ENCODE data around the gene FBLN2.

DNA sequence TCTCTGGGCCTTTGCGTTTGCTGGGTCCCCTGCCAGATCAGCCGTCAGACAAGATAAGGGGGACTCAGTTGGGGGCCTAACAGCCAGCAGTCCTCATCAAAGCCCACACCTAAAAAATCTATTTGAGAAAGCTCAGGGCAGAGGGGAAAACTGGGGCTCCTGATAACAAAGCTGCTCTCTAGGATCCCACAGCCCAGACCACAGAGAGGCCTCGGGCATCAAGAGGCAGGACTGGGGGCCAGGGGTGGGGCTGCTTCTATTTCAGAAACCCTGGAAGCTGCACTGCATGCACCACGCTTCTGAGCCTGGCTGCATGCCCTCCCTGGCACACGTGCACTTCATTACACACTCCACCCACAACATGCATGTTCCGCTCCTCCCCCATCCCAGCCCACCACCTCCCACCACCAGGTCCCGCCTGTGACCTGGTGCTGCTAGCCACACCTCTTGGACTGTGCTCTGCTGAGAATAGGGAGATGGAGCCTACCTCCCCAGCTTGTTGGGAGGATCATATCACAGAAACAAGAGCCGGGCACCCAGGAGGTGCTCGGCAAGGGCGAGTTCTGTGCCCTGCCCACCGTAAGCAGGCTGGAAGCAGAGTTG lies 26.6 kb downstream of the FBLN2 start:
- TF ChIP-seq CTCF (IDR thresholded peaks at IDR 0.05; ENCODE audit: low read depth, low read length, missing input control) (no peak), SP1 (IDR thresholded peaks at IDR 0.05) (no peak), TAF1 (conservative IDR thresholded peaks at IDR 0.05) (no peak), RAD21 (IDR thresholded peaks at IDR 0.05) (no peak), EGR1 (IDR thresholded peaks at IDR 0.05; ENCODE audit: low read depth in 2 of 2) (no peak), ATF3 (IDR thresholded peaks at IDR 0.05) (no peak), HNF4G (IDR thresholded peaks at IDR 0.05) (no peak), GABPA (IDR thresholded peaks at IDR 0.05 in 1 of 2, conservative IDR thresholded peaks at IDR 0.05 in 1 of 2) (no peak)
- TF ChIP-seq, protein P1, sequence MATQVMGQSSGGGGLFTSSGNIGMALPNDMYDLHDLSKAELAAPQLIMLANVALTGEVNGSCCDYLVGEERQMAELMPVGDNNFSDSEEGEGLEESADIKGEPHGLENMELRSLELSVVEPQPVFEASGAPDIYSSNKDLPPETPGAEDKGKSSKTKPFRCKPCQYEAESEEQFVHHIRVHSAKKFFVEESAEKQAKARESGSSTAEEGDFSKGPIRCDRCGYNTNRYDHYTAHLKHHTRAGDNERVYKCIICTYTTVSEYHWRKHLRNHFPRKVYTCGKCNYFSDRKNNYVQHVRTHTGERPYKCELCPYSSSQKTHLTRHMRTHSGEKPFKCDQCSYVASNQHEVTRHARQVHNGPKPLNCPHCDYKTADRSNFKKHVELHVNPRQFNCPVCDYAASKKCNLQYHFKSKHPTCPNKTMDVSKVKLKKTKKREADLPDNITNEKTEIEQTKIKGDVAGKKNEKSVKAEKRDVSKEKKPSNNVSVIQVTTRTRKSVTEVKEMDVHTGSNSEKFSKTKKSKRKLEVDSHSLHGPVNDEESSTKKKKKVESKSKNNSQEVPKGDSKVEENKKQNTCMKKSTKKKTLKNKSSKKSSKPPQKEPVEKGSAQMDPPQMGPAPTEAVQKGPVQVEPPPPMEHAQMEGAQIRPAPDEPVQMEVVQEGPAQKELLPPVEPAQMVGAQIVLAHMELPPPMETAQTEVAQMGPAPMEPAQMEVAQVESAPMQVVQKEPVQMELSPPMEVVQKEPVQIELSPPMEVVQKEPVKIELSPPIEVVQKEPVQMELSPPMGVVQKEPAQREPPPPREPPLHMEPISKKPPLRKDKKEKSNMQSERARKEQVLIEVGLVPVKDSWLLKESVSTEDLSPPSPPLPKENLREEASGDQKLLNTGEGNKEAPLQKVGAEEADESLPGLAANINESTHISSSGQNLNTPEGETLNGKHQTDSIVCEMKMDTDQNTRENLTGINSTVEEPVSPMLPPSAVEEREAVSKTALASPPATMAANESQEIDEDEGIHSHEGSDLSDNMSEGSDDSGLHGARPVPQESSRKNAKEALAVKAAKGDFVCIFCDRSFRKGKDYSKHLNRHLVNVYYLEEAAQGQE (IDR thresholded peaks at IDR 0.05): no peak
- TF ChIP-seq, protein P2, sequence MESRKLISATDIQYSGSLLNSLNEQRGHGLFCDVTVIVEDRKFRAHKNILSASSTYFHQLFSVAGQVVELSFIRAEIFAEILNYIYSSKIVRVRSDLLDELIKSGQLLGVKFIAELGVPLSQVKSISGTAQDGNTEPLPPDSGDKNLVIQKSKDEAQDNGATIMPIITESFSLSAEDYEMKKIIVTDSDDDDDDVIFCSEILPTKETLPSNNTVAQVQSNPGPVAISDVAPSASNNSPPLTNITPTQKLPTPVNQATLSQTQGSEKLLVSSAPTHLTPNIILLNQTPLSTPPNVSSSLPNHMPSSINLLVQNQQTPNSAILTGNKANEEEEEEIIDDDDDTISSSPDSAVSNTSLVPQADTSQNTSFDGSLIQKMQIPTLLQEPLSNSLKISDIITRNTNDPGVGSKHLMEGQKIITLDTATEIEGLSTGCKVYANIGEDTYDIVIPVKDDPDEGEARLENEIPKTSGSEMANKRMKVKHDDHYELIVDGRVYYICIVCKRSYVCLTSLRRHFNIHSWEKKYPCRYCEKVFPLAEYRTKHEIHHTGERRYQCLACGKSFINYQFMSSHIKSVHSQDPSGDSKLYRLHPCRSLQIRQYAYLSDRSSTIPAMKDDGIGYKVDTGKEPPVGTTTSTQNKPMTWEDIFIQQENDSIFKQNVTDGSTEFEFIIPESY (IDR thresholded peaks at IDR 0.05): no peak
- TF ChIP-seq, protein P3, sequence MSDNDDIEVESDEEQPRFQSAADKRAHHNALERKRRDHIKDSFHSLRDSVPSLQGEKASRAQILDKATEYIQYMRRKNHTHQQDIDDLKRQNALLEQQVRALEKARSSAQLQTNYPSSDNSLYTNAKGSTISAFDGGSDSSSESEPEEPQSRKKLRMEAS (IDR thresholded peaks at IDR 0.05): no peak
